DND-41 (cell line): ENCODE results near the gene UCKL1.

Experiments used
- ATAC-seq: fragments of 200-7000 bp; cut with Tn5 transposase; 3 replicates; pipeline ENCODE4 v1.9.1; 2021; ENCODE audit warnings: low read depth; ENCODE audit not compliant: insufficient read depth
- DNase-seq: peaks from one replicate; pipeline ENCODE4 v3.0.0-alpha.2; 2020
- H2AFZ ChIP-seq: 2 replicates; pipeline ENCODE4 v1.6.0; 2012; ENCODE audit warnings: low read depth, low read length
- H3K27ac ChIP-seq: 2 replicates; pipeline ENCODE4 v1.5.1; 2012; ENCODE audit warnings: low read length, inconsistent platforms
- H3K27me3 ChIP-seq: fragments of 200-600 bp; sonication (generic); 2 replicates; pipeline ENCODE4 v1.6.0; 2012; ENCODE audit warnings: low read length, mild to moderate bottlenecking, inconsistent platforms; ENCODE audit not compliant: insufficient read depth, poor library complexity
- H3K36me3 ChIP-seq: 2 replicates; pipeline ENCODE4 v1.5.1; 2012; ENCODE audit warnings: low read length, inconsistent platforms; ENCODE audit not compliant: insufficient read depth
- H3K4me1 ChIP-seq: 2 replicates; pipeline ENCODE4 v1.5.1; 2012; ENCODE audit warnings: mild to moderate bottlenecking, low read length; ENCODE audit not compliant: insufficient read depth
- H3K4me2 ChIP-seq: 2 replicates; pipeline ENCODE4 v1.6.0; 2012; ENCODE audit warnings: mild to moderate bottlenecking, moderate library complexity, low read length, inconsistent platforms; ENCODE audit not compliant: insufficient read depth
- H3K4me3 ChIP-seq, 2 experiments: fragments of 200-600 bp in 1 of 2; shearing (Covaris generic) in 1 of 2; 2 replicates each; pipeline ENCODE4 v1.5.1; 2012 to 2016; ENCODE audit warnings: inconsistent platforms in 2 of 2, low read length in 2 of 2, mild to moderate bottlenecking in 2 of 2, low read depth in 1 of 2, moderate library complexity in 1 of 2
- H3K79me2 ChIP-seq: 2 replicates; pipeline ENCODE4 v1.6.0; 2012; ENCODE audit warnings: low read length, inconsistent platforms; ENCODE audit not compliant: insufficient read depth
- H3K9ac ChIP-seq: 2 replicates; pipeline ENCODE4 v1.6.0; 2012; ENCODE audit warnings: low read depth, mild to moderate bottlenecking, inconsistent platforms, low read length, moderate library complexity
- H3K9me3 ChIP-seq: 2 replicates; pipeline ENCODE4 v1.5.1; 2012; ENCODE audit warnings: low read length, moderate library complexity, mild to moderate bottlenecking, inconsistent platforms; ENCODE audit not compliant: insufficient read depth, severe bottlenecking
- H4K20me1 ChIP-seq: 2 replicates; pipeline ENCODE4 v1.6.0; 2012; ENCODE audit warnings: low read length; ENCODE audit not compliant: insufficient read depth
- EZH2 ChIP-seq: IDR thresholded peaks from 3 replicates; pipeline ENCODE4 v1.6.1; 2012; ENCODE audit warnings: borderline replicate concordance, low read depth, mild to moderate bottlenecking, moderate library complexity, low read length, inconsistent platforms; ENCODE audit not compliant: severe bottlenecking
- TF ChIP-seq, protein P1 (sequence below): IDR thresholded peaks from 2 replicates; pipeline ENCODE4 v1.5.1; 2012; ENCODE audit warnings: borderline replicate concordance, low read length, moderate library complexity, mild to moderate bottlenecking; ENCODE audit not compliant: poor library complexity, severe bottlenecking; ENCODE audit errors: extremely low read depth

UCKL1 gene

DNA sequence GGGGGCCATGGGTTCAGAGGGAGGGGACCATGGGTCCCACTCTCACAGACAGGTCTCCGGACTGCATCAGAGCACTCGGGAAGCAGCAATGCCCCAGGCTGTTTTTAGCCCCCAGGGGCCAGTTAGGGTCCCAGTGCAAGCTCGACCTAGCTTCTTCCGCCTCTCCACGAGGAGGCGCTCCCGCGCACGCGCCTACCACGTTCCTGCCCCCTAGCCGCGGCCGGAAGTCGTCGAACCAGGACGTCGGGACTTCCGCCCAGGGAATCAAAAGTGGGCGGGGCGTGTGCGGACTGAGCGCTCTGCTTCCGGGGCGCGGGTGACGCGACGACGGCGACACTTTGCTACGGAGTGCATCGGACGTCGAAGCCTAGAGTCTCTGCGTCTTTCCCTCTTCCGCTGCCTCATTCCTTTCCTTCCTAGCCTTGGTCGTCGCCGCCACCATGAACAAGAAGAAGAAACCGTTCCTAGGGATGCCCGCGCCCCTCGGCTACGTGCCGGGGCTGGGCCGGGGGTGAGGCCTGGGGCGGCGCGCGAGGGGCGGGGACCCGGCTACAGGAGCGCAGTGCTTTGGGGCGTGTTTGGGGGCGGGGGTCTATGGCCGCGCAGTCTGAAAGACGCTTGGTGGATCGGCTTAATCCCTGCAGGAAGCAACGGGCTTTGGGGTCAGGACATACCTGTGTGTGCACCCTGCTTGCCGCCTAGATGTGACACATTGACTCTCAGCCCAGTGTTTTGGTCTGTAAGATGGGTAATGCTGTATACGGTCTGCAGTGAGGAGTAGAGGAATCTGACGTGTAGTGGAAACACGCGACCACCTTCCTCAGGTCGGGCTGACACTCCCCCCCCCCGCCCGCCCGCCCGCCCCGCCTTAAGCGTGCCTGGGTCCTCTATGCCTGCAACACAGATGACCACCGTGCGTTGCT, 24.9 kb upstream of the UCKL1 start, which contains the start of gene PRPF6:
PRPF6 (plus strand) TSS at position 327 of the 923 bp plus-strand sequence; CDS start at position 441, 114 bp downstream.
- H3K9me3 ChIP-seq = no peaks in the 10 kb centered on the region
- peak within 1 kb of the TSS; percentile 76 to 97 for H3K4me3 ChIP-seq
- DNase-seq = peak; percentile 97
- H2AFZ ChIP-seq = peak within 1 kb of the TSS; percentile 89
- peaks cover 18% of the 10 kb centered on the region for H4K20me1 ChIP-seq
- no peaks in the 10 kb centered on the region for H3K27me3 ChIP-seq
- peak within 1 kb of the TSS; percentile 89 for H3K4me2 ChIP-seq
- peak within 1 kb of the TSS; percentile 76 for H3K9ac ChIP-seq
- H3K27ac ChIP-seq = peak within 1 kb of the TSS; percentile 93
- ATAC-seq = peak; percentile 66
- peaks cover 52% of the 10 kb centered on the region for H3K79me2 ChIP-seq
- H3K4me1 ChIP-seq = peaks cover 47% of the 10 kb centered on the region
- H3K36me3 ChIP-seq = peaks cover 41% of the 10 kb centered on the region
- TF ChIP-seq, protein P1, sequence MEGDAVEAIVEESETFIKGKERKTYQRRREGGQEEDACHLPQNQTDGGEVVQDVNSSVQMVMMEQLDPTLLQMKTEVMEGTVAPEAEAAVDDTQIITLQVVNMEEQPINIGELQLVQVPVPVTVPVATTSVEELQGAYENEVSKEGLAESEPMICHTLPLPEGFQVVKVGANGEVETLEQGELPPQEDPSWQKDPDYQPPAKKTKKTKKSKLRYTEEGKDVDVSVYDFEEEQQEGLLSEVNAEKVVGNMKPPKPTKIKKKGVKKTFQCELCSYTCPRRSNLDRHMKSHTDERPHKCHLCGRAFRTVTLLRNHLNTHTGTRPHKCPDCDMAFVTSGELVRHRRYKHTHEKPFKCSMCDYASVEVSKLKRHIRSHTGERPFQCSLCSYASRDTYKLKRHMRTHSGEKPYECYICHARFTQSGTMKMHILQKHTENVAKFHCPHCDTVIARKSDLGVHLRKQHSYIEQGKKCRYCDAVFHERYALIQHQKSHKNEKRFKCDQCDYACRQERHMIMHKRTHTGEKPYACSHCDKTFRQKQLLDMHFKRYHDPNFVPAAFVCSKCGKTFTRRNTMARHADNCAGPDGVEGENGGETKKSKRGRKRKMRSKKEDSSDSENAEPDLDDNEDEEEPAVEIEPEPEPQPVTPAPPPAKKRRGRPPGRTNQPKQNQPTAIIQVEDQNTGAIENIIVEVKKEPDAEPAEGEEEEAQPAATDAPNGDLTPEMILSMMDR = peak; percentile 94
- no peak for TF ChIP-seq EZH2

DNA sequence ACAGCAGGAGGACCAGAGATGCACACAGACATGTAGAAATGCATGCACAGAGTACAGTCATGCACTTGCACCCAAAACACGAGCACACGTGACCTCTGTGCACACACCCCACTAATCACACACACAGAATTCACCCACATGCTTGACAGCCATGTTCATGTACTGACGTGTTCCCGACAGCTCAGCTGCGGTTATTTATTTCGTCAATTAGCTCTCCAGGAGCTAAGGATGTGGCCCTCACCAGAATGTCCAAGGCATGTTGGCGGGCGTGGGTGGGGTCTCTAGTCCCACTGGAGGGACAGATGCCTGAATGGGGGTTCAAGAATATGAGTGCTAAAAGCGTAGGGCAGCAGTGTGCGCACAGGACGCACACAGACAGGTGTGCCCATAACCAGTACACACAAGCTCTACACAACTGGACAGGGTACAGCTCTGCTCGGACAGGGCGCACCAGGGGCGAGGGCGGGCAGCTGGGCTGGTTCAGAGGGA, 24.1 kb upstream of the UCKL1 start:
- no peak for DNase-seq
- H3K27ac ChIP-seq = peak overlapping the region; percentile 93

GRCh38 chr20:63979557-63980316, 23.5 kb upstream of the UCKL1 start, which contains the start of gene SAMD10:
TSS of gene SAMD10 (minus strand) at chr20:63979642. CDS start at chr20:63979467, 175 bp downstream.
- Histone ChIP-seq H3K4me1 (peaks cover 47% of the 10 kb centered on the region), H3K27me3 (no peaks in the 10 kb centered on the region), H3K36me3 (peaks cover 37% of the 10 kb centered on the region), H3K4me2 (peak within 1 kb of the TSS; percentile 89), H2AFZ (peak within 1 kb of the TSS; percentile 74), H3K79me2 (peaks cover 42% of the 10 kb centered on the region), H3K27ac (peak within 1 kb of the TSS; percentile 93), H3K4me3 (peak within 1 kb of the TSS; percentile 76 to 97; a peak in 3 of 4 replicates), H3K9ac (peak within 1 kb of the TSS; percentile 76), H3K9me3 (no peaks in the 10 kb centered on the region), H4K20me1 (peaks cover 18% of the 10 kb centered on the region)
- TF ChIP-seq, protein P1 = no peak
- no peak for TF ChIP-seq EZH2
- DNase-seq (peak; percentile 94), ATAC-seq (peak; percentile 77)

More for the DNA sequence above, 24.1 kb upstream of the UCKL1 start:
- H3K9me3 ChIP-seq = no peaks in the 10 kb centered on the region
- no peaks in the 10 kb centered on the region for H3K27me3 ChIP-seq
- peak overlapping the region; percentile 76 for H3K9ac ChIP-seq
- peak overlapping the region; percentile 89 for H3K4me2 ChIP-seq
- H4K20me1 ChIP-seq = peaks cover 18% of the 10 kb centered on the region
- H3K4me3 ChIP-seq = peak overlapping the region; percentile 76 to 97; a peak in 3 of 4 replicates
- peak; percentile 4 for ATAC-seq
- peak overlapping the region; percentile 74 for H2AFZ ChIP-seq
- H3K79me2 ChIP-seq = peaks cover 47% of the 10 kb centered on the region
- peaks cover 47% of the 10 kb centered on the region for H3K4me1 ChIP-seq
- no peak for TF ChIP-seq EZH2
- TF ChIP-seq, protein P1 = no peak
- peaks cover 38% of the 10 kb centered on the region for H3K36me3 ChIP-seq
